HepG2 (cell line): ENCODE data around the gene CCDC126. TPM values are rescaled to one million over a fixed set of nuclear protein-coding genes. Genes with fewer than 3 reads are reported as not detected.
A peak's percentile ranks its signal among the peaks of the same experiment; 100 is the strongest.

Experiments used
- CCDC6 ChIP-seq: sonication (generic); formaldehyde crosslinking; IDR thresholded peaks from 2 replicates; pipeline ENCODE4 v1.8.1; 2022; ENCODE audit warnings: mild to moderate bottlenecking, missing genetic modification reagents, moderate library complexity
- ELF1 ChIP-seq: sonication (generic); formaldehyde crosslinking; IDR thresholded peaks from 2 replicates; pipeline ENCODE4 v1.4.0; 2020; ENCODE audit warnings: missing genetic modification reagents
- FOXC1 ChIP-seq: sonication (generic); formaldehyde crosslinking; IDR thresholded peaks from 2 replicates; pipeline ENCODE4 v1.8.0; 2022; ENCODE audit warnings: mild to moderate bottlenecking, missing genetic modification reagents, borderline replicate concordance
- HNRNPH1 ChIP-seq: fragments of 200-400 bp; formaldehyde crosslinking; optimal IDR thresholded peaks from 2 replicates; pipeline ENCODE3; 2017; ENCODE audit warnings: mild to moderate bottlenecking, low read depth, low read length
- IKZF4 ChIP-seq: sonication (generic); formaldehyde crosslinking; IDR thresholded peaks from 2 replicates; pipeline ENCODE4 v1.5.1; 2020; ENCODE audit warnings: borderline replicate concordance, mild to moderate bottlenecking, low read depth, missing genetic modification reagents; ENCODE audit errors: not compliant biosample characterization
- IRF2 ChIP-seq: IDR thresholded peaks from 2 replicates; pipeline ENCODE4 v1.6.1; 2018; ENCODE audit warnings: missing genetic modification reagents, missing compliant biosample characterization
- PHF21A ChIP-seq: sonication (generic); formaldehyde crosslinking; IDR thresholded peaks from 2 replicates; pipeline ENCODE4 v1.5.0; 2020; ENCODE audit warnings: mild to moderate bottlenecking, missing genetic modification reagents
- YY1 ChIP-seq: IDR thresholded peaks from 2 replicates; pipeline ENCODE4 v1.6.1; 2011; ENCODE audit warnings: low read length, low read depth, moderate library complexity, mild to moderate bottlenecking; ENCODE audit not compliant: insufficient read depth, insufficient replicate concordance
- ZFP37 ChIP-seq: sonication (generic); formaldehyde crosslinking; IDR thresholded peaks from 2 replicates; pipeline ENCODE4 v1.4.0; 2020; ENCODE audit warnings: missing genetic modification reagents, borderline replicate concordance
- ZNF3 ChIP-seq: IDR thresholded peaks from 2 replicates; pipeline ENCODE4 v1.7.0; 2017; ENCODE audit warnings: inconsistent platforms
- ZNF543 ChIP-seq: sonication (generic); formaldehyde crosslinking; IDR thresholded peaks from 2 replicates; pipeline ENCODE4 v1.4.0; 2020; ENCODE audit warnings: mild to moderate bottlenecking, missing genetic modification reagents
- ZNF557 ChIP-seq: sonication (generic); formaldehyde crosslinking; IDR thresholded peaks from 2 replicates; pipeline ENCODE4 v1.4.0; 2020; ENCODE audit warnings: missing genetic modification reagents
- ZNF562 ChIP-seq: sonication (generic); formaldehyde crosslinking; IDR thresholded peaks from 2 replicates; pipeline ENCODE4 v1.8.0; 2022; ENCODE audit warnings: missing genetic modification reagents, borderline replicate concordance
- ZNF83 ChIP-seq: sonication (generic); formaldehyde crosslinking; IDR thresholded peaks from 2 replicates; pipeline ENCODE4 v1.4.0; 2020; ENCODE audit warnings: missing genetic modification reagents, mild to moderate bottlenecking, borderline replicate concordance
- polyA plus RNA-seq, 8 experiments: library from polyadenylated mRNA; depleted of rRNA in 3 of 8; stranded (reverse) in 7 of 8; unstranded in 1 of 8; fragments of >200 nt; fragmentation: Illumina TruSeq in 4 of 8; extraction: Trizol in 4 of 8; gene quantifications; 2 replicates each; pipeline versions ENCODE4 v1.2.1 to v1.2.3, GENCODE V29; 2011 to 2016; ENCODE audit warnings: low read depth in 4 of 8, missing spikeins in 1 of 8, mixed read lengths in 1 of 8; ENCODE audit not compliant: insufficient read depth in 1 of 8
- total RNA-seq, 5 experiments: library from RNA; depleted of rRNA; stranded (reverse); fragments of >200 nt; fragmentation: Illumina TruSeq; extraction: Trizol; gene quantifications; 2 replicates each; pipeline ENCODE4 v1.2.3, GENCODE V29; 2016; ENCODE audit warnings: low read depth in 1 of 5
- TF ChIP-seq, protein P1 (sequence below): sonication (generic); formaldehyde crosslinking; IDR thresholded peaks from 2 replicates; pipeline ENCODE4 v1.5.0; 2020; ENCODE audit warnings: mild to moderate bottlenecking, missing genetic modification reagents, borderline replicate concordance
- TF ChIP-seq, protein P2 (sequence below): IDR thresholded peaks from 2 replicates; pipeline ENCODE4 v1.6.1; 2018; ENCODE audit warnings: missing genetic modification reagents, mild to moderate bottlenecking, missing compliant biosample characterization
- TF ChIP-seq, protein P3 (sequence below): IDR thresholded peaks from 2 replicates; pipeline ENCODE4 v1.6.1; 2012; ENCODE audit warnings: low read depth, low read length, improper control_type of control experiment
- TF ChIP-seq, protein P4 (sequence below): IDR thresholded peaks from 2 replicates; pipeline ENCODE4 v1.6.1; 2012; ENCODE audit warnings: low read length, improper control_type of control experiment

Gene CCDC126
- total and polyA plus RNA-seq, 2 of the 13 experiments (the other 11 are each of a cell fraction or from before 2014, with no cell fraction given): 3.5 to 9.3 TPM

DNA sequence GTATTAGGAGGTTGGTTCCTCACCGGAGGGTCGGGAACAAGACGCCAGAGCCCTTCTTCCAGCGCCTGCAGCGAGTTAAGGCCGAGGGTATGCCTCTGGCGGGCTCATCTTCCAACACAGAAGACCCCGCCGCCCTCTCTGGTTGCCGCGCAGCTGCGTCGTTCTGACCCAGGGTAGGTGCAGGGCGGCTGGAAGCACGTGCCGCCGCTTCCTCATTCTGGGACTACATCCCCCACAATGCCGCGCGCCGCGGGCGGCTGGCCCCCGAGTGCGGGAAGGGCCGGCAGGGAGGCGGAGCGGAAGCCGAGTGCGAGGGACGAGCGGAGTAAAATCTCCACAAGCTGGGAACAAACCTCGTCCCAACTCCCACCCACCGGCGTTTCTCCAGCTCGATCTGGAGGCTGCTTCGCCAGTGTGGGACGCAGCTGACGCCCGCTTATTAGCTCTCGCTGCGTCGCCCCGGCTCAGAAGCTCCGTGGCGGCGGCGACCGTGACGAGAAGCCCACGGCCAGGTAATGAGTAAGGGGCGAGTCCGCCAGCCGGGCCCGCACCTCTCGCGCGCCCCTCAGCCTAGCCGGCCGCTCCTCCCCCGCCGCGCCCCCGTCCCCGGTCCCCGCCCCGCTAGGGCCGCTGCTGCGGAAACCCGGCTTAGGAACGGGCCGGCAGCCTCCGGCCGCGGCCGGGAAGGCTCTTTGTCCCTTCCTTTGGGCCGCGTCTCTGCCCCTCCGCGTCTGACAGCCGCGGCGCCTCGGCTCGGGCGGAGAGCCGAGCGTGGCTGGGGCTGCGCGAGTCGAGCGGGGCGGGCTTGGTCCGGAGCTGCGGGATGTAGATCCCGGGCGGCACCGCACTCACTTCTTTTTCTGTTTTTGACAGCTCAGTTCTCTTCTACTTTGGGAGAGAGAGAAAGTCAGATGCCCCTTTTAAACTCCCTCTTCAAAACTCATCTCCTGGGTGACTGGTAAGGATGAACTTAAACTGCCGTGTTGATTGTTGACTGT, at the start of gene CCDC126 (continued):
- TF ChIP-seq IKZF4 (CRISPR knock-in tag): no peak
- no peak for TF ChIP-seq ZNF83 (CRISPR knock-in tag)
- TF ChIP-seq, protein P1, sequence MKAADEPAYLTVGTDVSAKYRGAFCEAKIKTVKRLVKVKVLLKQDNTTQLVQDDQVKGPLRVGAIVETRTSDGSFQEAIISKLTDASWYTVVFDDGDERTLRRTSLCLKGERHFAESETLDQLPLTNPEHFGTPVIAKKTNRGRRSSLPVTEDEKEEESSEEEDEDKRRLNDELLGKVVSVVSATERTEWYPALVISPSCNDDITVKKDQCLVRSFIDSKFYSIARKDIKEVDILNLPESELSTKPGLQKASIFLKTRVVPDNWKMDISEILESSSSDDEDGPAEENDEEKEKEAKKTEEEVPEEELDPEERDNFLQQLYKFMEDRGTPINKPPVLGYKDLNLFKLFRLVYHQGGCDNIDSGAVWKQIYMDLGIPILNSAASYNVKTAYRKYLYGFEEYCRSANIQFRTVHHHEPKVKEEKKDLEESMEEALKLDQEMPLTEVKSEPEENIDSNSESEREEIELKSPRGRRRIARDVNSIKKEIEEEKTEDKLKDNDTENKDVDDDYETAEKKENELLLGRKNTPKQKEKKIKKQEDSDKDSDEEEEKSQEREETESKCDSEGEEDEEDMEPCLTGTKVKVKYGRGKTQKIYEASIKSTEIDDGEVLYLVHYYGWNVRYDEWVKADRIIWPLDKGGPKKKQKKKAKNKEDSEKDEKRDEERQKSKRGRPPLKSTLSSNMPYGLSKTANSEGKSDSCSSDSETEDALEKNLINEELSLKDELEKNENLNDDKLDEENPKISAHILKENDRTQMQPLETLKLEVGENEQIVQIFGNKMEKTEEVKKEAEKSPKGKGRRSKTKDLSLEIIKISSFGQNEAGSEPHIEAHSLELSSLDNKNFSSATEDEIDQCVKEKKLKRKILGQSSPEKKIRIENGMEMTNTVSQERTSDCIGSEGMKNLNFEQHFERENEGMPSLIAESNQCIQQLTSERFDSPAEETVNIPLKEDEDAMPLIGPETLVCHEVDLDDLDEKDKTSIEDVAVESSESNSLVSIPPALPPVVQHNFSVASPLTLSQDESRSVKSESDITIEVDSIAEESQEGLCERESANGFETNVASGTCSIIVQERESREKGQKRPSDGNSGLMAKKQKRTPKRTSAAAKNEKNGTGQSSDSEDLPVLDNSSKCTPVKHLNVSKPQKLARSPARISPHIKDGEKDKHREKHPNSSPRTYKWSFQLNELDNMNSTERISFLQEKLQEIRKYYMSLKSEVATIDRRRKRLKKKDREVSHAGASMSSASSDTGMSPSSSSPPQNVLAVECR (CRISPR knock-in tag): peak; percentile 86
- TF ChIP-seq ZNF562 (CRISPR knock-in tag): no peak
- TF ChIP-seq CCDC6 (CRISPR knock-in tag): peak; percentile 95
- peak; percentile 93 for TF ChIP-seq FOXC1
- no peak for TF ChIP-seq ZFP37
- TF ChIP-seq, protein P2, sequence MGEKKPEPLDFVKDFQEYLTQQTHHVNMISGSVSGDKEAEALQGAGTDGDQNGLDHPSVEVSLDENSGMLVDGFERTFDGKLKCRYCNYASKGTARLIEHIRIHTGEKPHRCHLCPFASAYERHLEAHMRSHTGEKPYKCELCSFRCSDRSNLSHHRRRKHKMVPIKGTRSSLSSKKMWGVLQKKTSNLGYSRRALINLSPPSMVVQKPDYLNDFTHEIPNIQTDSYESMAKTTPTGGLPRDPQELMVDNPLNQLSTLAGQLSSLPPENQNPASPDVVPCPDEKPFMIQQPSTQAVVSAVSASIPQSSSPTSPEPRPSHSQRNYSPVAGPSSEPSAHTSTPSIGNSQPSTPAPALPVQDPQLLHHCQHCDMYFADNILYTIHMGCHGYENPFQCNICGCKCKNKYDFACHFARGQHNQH: peak; percentile 79
- TF ChIP-seq ZNF3: no peak
- no peak for TF ChIP-seq ZNF557 (CRISPR knock-in tag)
- TF ChIP-seq, protein P3, sequence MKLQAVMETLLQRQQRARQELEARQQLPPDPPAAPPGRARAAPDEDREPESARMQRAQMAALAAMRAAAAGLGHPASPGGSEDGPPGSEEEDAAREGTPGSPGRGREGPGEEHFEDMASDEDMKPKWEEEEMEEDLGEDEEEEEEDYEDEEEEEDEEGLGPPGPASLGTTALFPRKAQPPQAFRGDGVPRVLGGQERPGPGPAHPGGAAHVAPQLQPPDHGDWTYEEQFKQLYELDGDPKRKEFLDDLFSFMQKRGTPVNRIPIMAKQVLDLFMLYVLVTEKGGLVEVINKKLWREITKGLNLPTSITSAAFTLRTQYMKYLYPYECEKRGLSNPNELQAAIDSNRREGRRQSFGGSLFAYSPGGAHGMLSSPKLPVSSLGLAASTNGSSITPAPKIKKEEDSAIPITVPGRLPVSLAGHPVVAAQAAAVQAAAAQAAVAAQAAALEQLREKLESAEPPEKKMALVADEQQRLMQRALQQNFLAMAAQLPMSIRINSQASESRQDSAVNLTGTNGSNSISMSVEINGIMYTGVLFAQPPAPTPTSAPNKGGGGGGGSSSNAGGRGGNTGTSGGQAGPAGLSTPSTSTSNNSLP: no peak
- TF ChIP-seq, protein P4, sequence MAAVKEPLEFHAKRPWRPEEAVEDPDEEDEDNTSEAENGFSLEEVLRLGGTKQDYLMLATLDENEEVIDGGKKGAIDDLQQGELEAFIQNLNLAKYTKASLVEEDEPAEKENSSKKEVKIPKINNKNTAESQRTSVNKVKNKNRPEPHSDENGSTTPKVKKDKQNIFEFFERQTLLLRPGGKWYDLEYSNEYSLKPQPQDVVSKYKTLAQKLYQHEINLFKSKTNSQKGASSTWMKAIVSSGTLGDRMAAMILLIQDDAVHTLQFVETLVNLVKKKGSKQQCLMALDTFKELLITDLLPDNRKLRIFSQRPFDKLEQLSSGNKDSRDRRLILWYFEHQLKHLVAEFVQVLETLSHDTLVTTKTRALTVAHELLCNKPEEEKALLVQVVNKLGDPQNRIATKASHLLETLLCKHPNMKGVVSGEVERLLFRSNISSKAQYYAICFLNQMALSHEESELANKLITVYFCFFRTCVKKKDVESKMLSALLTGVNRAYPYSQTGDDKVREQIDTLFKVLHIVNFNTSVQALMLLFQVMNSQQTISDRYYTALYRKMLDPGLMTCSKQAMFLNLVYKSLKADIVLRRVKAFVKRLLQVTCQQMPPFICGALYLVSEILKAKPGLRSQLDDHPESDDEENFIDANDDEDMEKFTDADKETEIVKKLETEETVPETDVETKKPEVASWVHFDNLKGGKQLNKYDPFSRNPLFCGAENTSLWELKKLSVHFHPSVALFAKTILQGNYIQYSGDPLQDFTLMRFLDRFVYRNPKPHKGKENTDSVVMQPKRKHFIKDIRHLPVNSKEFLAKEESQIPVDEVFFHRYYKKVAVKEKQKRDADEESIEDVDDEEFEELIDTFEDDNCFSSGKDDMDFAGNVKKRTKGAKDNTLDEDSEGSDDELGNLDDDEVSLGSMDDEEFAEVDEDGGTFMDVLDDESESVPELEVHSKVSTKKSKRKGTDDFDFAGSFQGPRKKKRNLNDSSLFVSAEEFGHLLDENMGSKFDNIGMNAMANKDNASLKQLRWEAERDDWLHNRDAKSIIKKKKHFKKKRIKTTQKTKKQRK: no peak
- TF ChIP-seq YY1: peak; percentile 56
- no peak for TF ChIP-seq HNRNPH1
- peak; percentile 65 for TF ChIP-seq PHF21A (CRISPR knock-in tag)
- TF ChIP-seq IRF2 (CRISPR knock-in tag): peak; percentile 81; the same call in 1 of the 2 replicates
- no peak for TF ChIP-seq ZNF543 (CRISPR knock-in tag)
- peak; percentile 99 for TF ChIP-seq ELF1 (CRISPR knock-in tag)
